Hematopoietic multipotent progenitor cell treated with erythropoietin and hydrocortisone succinate and interleukin-3 and kit ligand, for 6 days (in vitro differentiated cells): ENCODE results near the gene QRICH2.
A peak's percentile ranks its signal among the peaks of the same experiment; 100 is the strongest.
"Not testable (repeated sequence)": the region's sequence is repeated elsewhere in the genome, so short reads cannot be mapped to it uniquely, and the experiment has no call there.

ENCODE experiments used
- DNase-seq: peaks from one replicate; pipeline ENCODE4 v3.0.0-alpha.2; 2015

QRICH2 gene

DNA sequence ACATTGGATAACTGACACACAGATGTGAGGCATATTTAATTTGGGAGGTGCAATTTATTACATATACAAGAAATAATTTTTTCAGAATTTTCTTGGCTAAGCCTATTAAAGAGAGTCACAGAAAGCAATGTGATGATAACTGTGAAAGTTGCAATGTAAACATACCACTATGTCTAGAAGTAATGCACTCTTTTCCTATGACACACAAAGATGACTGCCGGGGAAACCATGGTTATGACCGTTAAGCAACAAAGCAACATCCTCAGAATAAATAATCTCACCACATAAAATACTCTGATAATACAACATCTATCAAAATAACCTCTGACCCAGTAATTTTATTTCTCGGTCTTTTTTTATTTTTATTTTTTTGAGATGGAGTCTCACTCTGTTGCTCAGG is 10.5 kb upstream of the QRICH2 start:
- DNase-seq: no peak

DNA sequence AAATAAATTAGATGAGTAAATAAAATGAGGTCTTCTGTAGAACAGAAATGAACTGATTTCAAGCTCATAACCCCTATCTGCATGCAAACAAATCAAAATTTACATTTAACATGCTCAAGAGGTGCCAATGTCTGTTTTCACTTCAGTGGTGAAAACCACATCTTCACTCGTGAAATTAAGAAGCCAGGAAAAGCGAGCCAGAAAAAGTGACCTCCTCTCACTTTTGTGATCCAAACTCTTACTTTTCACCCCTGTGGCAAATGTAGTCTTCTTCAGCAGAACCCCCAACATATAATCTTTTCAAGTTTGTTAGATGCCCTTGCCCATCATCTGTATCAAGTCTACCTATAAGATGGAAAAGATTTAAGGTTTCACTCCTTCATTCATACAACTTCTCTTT is 9.5 kb upstream of the QRICH2 start:
- DNase-seq: no peak

DNA sequence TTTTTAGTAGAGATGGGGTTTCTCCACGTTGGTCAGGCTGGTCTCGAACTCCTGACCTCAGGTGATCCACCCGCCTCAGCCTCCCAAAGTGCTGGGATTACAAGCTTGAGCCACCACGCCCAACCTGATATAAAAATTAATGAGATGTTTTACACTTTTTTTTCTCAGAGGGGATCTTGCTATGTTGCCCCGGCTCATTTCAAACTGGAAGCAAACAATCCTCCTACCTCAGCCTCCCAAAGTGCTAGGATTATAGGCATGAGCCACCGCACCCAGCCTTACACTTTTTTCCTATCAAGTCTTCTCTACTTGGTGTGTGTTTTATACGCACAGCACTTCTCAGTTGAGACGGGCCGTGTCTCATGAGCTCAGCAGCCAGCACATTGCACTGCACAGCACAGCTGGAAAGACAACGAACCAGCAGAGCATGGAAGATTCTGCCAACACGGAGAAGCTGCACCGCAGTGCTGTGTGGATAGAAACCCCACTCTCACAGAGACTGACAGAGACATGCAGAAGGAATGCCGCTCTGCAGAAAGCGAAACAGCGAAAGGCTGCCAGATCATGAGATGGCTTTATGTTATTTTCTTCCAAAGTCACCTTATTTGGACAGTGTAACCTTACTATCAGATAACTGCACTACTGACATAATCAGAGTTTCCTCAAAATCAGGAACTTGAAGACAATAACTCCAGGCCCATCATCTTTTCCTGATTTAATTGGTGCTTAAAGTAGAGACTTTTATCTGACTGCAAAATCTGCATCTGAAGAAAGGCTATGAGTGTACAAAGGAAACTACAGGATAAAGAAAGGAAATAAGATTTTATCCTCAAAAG is 6.5 kb upstream of the QRICH2 start:
- DNase-seq: no peak

DNA sequence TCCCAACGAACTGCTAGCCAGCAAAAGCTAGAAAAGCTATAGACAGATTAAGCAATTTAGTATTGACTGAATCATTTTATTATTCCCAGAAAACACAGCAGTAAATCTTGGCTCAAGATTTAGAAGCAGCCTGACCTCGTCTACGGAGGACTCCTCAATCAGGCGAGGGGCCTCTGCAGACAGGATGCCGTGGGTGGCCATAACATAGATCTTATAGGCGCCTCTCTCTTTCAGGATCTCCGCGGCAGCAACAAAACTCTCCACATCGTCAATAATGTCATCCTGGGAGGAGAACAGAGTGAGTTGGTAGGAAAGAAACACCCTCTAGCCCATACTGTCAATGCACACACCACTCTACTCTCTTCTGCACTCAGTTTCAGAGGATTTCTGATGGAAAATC is 4.7 kb upstream of the QRICH2 start:
- DNase-seq: no peak

DNA sequence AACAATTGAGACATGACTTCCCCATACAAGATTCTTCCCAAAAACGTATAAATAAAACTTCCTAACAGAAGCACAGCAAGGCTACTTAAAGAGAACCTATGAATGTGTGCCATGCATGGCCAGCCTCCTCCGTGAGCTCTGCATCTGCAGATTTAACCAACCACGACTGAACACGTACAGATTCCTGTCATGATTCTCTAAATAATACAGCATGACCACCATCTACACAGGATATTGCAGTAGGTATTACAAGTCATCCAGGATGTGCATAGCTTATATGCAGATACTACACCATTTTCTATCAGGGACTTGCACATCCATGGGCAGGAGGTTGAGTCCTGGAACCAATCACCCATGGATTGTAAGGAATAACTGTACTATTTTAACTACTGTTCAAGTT is 1.4 kb upstream of the QRICH2 start:
- DNase-seq: no peak

DNA sequence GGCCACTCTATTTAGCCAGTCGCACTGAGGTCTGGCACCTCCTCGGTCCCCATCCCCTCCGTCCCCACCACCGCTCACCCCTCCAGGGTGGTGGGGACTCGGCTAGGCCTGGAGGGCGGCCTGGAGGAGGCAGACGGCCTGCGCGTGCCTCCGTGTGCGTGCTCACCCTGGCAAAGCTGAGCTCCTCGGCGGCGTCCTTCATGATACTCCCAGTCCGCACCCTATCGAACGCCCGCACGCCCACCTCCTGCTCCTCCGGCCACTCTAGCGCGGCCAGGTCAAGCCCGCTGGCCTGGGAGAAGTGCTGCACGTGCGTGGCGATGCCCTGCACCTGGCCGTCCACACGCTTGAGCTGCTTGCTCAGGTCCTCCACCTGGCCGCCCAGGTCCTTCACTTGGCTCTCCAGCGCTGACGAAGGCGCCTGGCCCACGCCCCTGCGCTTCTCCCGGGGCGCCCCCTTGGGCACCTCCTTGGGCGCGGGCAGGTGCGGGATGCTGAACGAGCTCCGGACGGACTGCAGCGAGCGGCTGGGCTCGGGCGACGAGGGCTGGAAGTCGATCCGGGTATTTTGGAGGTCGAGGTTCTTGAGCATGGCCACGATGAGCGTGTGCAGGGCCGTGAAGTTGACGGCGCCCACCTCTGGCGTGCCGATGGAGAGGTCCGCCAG is 644 bp downstream of the QRICH2 start:
- no peak for DNase-seq

DNA sequence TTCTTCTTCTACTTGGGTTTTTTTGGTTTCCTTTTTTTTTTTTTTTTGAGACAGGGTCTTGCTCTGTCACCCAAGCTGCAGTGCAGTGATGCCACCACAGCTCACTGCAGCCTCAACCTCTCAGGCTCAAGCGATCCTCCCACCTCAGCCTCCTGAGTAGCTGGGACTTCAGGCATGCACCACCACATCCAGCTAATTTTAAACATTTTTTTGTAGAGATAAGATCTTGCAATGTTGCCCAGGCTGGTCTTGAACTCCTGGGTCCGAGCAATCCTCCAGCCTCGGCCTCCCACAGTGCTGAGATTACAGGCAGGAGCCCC is 3.0 kb downstream of the QRICH2 start:
- not testable (repeated sequence) for DNase-seq

DNA sequence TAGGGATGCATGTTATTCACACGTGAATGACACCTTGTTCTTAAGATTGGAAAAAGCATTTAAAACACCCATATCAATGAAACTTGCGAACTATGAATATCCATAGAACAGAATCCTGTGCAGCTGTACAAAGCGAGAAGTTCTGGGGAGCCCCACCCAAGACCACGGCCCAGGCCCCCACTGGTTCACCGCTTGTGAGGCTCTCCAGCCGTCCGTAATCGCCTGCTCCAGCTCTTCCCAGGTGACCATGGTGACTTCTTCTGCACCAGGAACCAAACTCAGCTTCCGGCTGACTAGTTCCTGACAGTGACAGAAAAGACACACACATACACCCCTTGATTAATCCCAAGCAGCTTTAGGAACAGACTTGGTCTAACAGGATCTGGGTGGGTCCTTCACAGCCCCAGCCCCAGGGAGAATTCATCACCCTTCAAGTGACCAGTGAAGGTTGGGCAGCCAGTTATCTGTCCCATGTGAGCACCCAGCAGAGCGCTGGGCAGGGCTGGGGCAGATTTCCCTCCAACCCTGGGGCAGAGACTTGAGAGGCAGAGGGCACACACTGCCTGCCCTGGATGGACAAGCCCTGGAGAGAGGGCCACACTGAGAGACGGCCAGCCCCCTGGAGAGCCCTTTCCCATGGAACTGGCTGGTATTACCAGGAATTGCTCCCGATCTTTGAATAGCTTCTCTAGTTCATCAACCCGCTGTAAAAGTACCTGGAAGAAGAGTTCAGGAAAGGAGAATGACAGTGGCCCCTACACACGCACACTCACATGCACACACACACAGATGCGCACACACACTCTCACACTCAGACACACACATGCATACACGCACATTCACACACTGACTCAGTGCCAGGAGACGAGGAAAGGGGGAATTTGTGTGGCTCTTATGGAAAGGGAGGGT is 3.6 kb downstream of the QRICH2 start:
- no peak for DNase-seq

DNA sequence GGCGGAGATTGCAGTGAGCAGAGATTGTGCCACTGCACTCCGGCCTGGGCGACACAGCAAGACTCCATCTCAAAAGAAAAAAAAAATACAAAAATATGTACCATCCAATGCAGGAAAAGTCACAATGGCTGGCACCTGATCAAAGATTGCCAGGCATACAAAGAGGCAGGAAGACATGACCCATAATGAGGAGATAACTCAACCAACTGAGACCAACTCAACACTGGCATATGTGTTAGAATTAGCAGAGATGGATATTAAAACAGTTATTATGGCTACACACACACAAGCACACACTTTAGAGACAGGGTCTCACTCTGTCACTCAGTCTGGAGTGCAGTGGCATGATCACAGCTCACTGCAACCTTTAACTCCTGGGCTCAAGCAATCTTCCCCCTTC is 10.6 kb downstream of the QRICH2 start:
- DNase-seq: no peak

DNA sequence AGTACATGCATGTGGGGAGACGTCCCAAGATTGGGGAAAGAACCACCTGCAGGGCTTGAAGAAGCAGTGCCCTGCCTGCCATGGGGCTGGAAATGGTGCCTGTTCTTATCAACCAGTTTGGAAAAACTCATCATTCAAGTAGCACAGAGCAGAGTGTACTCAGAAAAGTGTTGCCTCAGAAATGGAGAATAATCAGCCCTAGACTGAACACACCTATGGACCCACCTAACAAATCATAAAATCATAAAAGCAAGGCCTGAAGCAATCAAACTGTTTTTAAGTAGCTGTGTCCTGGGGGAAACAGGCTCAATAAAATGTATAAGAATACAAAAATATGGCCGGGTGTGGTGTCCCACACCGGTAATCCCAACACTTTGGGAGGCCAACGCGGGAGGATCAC is 11.2 kb downstream of the QRICH2 start:
- no peak for DNase-seq

DNA sequence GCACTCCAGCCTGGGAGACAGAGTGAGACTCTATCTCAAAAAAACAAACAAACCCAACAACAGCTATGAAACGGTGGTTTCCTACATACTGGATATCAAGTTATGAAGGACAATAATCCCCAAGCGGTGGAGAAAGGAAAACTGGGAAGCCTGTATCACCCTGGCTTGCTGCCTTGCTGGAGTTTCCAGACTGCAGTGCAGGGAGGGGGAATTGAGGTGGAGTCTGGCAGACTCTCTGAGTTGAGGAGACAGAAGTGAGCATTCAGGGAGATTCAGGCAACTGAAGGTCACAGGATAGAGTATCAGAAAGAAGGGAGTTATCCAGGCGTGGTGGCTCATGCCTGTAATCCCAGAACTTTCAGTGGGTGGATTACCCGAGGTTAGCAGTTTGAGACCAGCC is 11.9 kb downstream of the QRICH2 start:
- no peak for DNase-seq

DNA sequence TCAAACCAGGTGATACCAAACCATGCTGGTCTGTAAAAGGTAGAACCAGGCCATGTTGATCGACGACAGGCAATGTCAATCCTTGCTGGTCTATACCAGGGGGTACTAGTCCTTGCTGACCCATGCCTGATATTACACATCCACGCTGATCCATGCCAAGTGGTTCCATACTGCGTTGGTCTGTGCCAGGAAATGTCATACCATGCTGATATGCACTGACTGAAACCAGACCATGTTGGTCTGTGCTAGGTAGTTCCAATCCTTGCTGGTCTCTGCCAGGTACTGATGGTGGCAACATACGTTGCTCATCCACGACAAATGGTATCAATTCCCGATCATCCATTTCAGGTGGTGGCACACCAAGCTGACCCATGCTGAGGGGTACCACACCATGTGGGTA is 15.0 kb downstream of the QRICH2 start:
- DNase-seq: no peak

DNA sequence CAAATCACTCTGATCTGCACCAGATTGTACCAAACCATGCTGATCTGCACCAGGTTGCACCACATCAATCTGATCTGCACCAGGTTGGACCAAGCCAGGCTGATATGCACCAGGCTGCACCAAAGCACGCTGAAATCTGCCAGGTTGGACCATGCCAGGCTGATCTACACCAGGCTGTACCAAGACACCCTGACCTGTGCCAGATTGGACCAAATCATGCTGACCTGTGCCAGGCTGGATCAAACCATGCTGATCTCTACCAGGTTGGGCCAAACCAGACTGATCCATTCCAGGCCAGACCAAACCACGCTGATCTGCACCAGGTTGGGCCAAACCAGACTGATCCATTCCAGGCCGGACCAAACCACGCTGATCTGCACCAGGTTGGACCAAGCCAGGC is 15.5 kb downstream of the QRICH2 start:
- DNase-seq: no peak

DNA sequence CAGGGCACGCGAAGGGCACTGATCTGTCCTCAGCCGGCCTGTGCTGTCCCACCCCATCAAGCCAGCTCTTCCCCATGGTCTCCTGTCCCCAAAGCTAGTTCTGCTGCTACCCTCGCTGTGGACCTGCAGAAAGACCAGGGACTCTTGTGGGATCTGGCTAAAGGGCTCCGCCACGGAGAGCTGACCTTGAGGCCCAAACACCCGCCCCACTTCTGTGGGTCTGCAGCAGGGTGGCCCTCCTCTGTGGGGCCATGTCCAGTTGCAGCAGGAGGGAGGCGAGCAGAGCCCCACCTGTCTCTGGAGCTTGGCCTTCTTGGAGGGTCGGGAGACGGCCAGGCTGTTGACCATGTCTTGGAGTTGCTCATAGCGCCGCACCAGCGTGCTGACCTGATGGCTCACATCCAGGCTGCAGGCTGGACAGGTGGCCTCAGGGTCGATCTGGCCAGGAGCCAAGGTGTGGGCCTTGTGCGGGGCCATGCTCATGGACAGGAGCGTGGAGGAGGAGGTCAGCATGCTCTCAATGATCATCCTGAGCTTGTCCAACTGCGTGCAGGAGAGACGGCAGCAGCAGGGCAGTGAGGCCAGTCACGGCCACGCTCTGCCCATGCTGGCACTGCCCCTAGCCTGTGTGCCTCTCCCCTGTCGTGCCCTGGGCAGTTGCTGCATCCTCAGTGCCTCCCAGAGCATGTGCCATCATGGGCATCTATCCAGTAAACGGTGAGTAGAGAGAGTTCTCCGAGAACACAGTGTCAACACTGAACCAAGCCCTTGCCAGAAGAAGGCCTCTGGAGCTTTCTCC is 26.3 kb downstream of the QRICH2 start:
- DNase-seq: no peak

DNA sequence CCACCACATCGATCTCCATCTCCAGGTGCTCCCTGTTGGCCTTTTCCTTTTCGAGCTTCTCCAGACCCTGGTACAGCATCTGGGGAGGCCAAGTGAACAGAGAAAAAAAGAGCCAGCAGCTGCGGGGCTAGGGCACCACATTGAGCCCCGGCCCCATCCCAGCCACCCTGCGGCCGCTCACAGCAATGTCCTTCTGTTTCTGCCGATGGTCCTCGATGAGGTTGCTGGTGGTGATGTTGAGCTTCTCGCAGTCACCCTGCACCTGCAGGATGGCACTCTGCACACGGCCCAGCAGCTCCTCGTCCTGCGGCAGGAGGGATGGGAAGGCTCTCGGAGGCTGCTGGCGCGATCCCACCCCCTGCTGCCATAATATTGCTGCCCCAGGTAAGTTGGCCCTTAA is 27.4 kb downstream of the QRICH2 start:
- no peak for DNase-seq

DNA sequence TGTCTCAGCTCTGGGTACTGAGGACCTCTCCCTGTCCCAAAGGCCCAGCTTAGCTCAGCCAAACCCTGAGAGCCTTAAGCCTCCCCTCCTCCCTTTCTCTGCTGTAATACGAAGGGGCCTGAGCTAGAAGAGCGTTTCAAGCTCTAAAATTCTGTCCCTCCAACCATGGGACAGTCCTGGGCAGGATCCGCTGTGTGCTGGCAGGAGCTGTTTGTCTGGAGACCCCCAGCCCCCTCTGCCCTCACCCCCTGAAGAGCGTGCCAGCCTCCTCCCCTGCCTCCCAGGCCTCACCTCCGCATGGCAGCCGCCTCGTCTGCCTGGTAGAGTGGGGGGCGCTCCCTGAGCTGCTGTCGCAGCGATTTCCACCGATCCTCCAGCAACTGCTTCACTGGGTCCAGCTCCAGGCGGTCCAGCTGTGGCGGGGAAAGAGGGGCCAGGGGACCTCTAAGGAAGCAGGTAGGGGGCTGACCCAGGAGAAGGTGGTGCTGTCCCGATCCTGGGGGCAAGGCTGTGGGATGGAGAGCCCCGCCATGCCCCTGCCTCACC is 28.3 kb downstream of the QRICH2 start:
- no peak for DNase-seq

DNA sequence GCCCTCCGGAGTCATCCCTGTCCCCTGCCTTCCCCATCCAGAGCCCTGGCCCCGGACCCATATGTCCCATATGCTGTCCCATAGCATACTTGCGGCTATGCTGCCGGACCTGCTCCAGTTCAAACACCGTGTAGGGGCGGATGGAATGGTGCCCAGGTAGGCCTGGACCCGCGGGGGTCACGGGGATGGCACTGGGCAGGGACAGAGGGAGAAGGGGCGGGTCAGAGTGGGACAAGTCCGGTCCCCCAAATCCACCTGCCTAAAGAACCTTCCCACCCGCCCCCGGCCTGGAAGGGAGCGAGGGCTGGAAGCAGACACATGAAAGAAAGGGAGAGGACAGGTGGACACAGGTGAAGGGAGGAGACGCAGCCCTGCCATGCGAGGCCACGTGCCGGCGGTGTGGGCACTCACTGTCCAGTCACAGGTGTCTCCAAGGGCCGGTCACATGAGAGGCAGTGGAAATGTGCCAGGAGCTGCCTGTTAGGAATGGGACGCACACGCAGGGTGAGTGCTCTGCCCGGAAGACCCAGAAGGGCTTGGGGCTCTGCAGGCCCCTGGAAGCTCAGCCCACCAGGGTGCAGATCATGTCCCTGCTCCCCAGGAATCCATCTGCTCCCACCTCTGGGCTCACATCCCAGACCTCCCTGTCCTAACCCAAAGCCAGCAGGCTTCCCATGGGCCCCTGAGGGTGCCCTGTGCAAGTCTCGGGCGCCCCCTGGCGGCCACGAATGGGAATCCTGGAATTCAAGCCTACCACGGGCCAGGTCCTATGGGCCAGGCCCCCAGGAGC is 28.9 kb downstream of the QRICH2 start:
- DNase-seq: peak; percentile 85

DNA sequence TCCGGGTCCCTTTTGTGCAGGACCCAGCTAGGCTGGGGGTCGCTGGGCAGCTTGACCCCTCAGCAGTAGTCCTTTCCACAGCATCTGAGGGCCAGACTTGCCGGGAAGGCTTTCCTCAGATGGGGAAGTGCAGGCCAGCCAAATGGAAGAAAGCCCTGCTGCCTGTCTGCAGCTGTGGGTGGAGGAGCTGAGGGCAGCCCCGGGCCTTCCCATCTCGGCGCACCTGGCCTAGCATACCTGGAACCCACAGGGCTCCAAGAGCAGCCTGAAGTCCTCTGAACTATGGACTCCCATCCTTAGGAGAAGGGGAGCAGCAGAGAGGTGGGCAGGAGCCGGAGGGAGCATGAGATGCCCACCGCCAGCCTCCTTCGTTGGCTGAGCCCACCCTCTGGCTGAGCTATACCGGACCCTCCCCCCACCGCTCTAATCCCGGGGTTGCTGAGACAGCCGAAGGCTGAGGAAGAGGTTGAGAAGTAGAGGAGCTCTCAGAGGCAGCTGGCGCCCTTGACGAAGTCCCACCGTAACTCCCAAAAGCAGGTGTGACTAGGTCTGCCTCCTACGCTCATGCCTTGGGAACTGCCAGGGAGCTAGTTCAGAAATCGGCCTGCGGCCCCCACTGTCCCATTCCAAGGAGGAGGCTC is 29.7 kb downstream of the QRICH2 start:
- no peak for DNase-seq

DNA sequence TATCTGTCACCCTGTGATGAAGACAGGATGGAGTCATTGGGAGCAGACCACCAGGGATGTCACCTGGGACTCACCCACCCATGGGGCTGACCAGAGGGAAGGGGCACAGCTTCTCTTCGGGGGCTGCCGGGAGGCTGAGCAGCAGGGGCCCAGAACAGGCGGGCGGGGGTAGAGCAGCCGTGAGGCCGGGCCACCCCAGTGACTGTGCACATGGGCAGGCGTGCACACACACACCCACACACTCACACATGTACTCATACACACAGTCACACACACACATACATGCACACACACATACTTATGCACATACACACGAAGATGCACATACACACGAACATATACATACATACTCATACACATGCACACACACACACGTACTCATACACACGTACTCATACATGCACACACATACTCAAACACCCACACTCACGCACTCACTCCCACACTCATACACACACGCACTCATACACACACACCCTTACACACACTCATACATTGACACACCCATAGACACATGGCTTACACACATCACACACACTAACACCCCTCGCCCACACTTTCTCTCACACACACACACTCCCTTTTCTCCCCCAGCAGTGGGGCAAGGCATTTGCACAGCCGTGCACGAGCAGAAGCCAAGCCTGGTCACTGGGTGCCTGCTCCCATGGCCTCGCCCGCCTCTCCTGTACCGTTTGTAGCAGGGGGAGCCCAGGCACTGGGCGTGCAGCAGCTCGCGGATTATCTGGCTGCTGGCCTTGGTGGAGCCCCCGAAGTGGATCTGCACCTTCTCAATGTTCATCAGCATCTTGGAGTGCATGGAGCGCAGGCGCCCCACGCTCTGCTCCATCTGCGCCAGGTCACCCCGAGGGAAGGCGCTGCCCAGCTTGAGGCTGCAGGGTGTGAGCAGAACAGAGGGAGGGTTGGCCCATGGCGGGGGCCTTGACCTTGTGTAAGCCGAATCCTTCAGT is 30.5 kb downstream of the QRICH2 start:
- no peak for DNase-seq
